Limb (tissue), 2 donors: ENCODE measurements around the gene IFT122.
"Not testable (repeated sequence)": the region's sequence is repeated elsewhere in the genome, so short reads cannot be mapped to it uniquely, and the experiment has no call there.

Experiments
- DNase-seq, 2 donors: peaks; one replicate each; pipeline ENCODE4 v3.0.0-alpha.2; 2016; ENCODE audit errors: extremely low spot score in 2 of 2

Gene IFT122

DNA sequence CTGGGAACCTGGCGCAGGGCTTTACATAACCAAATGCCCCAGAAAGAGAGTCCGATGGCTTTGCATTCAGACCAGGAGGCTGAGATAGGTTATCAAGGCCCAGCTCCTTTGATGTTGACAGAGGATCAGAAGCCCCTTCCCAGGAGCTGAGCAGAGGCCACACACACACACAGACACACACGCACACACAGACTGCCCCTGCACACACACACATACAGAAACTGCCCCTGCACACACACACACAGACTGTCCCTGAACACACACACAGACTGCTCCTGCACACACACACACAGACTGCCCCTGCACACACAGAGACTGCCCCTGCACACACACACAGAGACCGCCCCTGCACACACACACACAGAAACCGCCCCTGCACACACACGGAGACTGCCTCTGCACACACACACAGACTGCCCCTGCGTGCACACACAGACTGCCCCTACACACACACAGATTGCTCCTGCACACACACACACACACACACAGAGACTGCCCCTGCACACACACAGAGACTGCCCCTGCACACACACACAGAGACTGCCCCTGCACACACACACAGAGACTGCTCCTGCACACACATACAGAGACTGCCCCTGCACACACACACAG is 75.9 kb downstream of the IFT122 start:
- not testable (repeated sequence) for DNase-seq

DNA sequence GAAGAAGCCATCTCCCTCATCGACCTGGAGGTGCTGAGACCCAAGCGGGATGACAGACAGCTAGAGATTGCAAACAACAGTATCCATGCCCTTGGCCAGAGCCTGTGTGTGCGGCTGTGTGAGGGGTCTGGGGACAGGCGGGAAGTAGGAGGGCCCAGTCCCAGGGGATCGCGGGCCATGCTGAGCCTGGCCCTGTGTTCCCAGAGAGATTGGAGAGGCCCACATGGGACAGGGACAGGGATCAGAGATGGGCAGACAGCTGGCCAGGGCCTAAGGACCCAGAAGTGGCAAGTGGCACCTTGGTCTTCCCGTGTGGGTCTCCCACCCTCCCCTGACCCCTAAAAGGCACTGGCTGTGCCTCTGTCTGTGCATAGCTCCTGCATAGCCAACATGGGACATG is 77.5 kb downstream of the IFT122 start:
- DNase-seq = no peak

DNA sequence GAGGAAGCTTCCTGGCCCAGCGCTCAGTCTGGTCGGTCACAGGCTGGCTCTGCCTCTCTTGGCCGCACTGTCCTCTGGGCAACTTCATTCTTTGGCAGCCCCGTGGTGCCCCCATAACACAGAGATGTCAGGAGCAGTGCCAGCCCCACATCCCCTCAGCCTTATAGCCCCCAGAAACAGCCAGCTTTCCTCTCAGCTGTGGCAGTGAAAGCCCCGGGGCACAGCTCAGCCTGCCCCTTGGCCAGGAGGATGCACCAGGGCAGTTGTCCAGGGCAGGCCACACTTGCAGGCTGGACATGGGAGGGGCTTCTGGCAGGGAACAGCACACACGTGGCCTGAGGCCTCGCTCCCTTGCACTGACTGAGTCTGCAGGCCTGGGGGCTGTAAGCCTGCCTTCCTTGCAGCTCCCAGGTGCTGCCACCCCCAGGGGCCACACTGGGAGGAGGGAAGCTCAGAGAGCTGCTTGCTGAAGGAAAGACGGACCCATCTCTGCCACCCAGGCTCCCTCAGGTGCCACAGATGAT is 78.1 kb downstream of the IFT122 start:
- no peak for DNase-seq

DNA sequence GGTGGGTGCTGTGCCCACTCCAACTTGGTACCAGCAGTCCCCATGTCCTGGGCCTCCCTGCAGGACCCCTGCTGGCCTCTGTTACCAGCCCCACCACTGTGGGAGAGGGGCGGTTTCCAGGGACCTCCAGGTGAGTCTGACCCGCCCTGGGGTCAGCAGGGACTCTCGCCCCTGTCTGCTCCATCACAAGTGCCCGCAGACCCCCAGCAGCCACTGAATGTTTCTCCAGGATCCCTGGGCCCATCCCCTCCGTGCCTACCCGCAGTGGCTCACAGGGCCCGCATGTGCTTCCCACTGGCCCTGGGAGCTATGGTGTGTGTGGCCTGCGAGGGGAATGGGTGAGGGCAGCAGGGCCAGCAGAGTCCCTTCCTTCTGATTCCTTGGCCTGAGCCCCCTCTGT is 78.6 kb downstream of the IFT122 start:
- DNase-seq = no peak

DNA sequence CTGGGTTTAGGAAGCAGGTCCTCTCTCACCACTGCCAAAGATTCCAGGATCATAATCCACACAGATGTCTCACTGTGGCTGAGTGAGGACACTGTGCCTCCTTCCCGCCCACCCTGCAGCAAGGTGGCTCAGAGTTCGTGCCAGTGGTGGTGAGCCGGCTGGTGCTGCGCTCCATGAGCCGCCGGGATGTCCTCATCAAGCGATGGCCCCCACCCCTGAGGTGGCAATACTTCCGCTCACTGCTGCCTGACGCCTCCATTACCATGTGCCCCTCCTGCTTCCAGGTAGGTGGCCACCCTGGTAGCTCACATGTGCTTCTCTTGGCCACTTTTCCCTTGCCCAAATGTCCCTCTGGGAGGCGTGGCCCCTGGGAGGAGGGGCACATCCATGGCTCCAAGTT is 79.4 kb downstream of the IFT122 start:
- no peak for DNase-seq

DNA sequence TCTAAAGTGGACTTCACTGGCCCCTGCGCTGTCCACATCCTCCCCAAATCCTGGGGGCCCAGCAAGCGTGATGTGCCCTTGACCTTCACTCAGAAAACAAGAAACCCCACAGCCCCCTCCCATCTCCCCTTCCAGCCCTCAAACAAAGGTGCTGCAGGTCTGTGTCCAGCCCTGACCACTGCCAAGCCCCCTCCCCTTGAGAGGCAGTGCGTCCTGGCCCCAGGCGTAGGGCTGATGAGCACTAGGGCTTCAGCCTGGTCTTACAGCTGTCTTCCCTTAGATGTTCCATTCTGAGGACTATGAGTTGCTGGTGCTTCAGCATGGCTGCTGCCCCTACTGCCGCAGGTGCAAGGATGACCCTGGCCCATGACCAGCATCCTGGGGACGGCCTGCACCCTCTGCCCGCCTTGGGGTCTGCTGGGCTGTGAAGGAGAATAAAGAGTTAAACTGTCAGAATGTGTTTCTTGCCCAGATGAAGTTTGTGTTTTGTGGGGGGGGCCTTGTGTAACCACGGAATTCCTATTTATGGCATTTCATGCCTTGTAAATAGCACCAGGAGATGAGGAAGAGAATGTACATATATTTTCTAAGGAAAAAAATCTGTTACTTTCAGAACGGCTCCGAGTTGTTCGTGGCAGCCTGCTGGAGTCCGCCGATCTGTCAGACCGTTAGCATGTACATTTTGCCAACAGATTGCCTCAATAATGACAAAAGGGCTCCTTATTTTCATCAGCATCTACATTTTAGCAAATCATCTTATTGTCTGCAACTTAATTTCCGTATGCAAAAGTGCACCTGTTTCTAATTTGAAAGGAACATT is 80.1 kb downstream of the IFT122 start:
- DNase-seq = no peak

DNA sequence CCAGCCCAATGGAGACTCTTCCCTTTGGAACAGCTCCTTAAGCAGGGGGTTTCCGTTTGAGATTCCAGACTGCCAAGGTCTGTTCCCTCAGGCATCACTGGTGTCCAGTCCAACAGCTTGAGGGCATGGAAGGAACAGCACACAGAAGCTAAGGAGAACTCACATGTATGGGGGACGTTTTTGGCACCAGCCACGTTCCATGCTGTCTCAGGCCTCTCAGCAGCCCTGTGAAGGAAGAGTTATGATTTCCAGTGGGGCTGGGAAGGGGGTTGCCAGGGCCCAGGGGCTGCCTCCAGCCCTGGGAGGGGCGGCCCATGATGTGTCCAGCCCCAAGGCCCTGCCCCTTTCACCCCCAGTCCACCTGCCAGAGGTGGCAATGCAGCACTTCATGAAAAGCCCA is 80.9 kb downstream of the IFT122 start:
- no peak for DNase-seq

DNA sequence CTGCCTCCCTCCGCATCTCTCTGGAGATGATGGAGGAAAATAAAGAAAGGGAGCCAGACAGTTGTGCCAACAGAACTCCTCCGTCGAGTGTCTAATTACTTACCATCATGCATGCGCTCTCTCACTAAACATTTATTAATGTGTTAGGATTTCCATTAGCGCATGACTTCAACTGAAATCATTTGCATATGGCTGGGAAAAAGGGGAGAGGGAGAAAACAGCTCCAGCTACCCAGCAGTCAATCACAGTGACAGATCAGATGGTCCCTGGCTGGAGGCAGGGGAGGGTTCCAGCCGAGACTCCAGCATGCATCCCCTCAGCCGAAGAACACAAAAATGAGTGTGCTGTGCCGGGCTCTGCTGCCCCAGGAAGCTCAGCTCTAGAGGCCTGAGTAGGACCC is 81.6 kb downstream of the IFT122 start:
- DNase-seq = peak in 1 of 2 donors; percentile 39

DNA sequence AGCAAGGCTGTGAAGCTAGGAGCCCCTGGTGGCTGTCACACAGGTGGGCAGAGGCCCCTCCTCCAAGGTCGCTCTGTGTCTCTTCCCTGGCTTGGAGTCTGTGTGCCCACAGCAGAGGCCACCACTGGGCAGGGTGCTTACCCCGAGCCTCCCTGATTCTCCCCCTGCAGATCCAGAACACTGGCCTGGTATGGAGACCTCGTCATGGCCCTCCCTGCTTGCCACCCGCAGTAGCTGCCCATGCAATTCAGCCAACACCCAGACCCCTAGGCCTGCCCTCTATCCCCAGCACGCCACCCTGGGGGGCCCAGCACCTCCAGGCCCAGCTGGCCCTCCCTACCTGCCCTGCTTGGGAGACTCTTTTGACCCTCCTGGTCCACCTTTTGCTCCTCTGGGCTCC is 82.9 kb downstream of the IFT122 start:
- DNase-seq = no peak

DNA sequence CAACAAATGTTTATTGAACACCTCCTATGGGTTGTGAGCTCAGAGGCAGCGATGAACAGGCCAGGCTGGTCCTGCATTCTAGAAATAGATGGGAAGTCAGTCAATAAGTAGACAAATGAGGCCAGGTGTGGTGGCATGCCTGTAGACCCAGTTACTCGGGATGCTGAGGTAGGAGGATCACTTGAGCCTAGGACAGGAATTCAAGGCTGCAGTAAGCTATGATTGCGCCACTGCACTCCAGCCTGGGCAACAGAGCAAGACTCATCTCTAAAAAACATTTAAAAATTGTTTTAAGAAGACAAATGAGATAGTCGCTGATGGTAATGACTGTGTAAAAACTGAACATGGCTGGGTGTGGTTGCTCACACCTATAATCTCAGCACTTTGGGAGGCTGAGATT is 84.1 kb downstream of the IFT122 start:
- no peak for DNase-seq

DNA sequence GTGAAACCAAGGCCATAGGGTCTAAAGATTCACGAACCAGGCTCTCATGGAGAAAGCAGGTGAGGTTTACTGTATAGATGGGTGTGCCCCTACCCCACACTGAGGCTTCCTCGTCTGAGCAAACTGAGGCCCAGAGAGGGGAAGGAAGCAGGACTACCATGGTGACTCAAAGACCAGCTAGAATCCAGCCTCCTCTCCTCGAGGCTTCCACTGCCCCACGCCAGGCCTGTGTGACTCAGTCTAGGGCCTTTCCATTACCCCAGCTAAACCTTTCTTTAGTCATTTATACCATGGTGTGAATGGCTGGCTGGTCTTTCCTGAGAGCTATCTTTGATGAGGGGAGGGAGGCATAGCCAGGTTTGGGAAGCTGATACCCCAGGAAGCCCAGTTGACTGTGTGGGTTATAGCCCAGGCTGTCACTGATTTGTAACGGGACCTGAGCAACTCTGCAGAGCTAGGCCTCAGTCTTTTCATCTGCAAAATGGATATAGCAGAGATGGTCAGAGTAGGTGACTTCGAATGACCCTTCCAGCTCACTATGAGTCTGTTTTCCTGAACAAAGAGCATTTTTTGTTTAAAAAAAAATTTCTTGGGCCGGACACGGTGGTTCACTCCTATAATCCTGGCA is 85.4 kb downstream of the IFT122 start:
- no peak for DNase-seq

DNA sequence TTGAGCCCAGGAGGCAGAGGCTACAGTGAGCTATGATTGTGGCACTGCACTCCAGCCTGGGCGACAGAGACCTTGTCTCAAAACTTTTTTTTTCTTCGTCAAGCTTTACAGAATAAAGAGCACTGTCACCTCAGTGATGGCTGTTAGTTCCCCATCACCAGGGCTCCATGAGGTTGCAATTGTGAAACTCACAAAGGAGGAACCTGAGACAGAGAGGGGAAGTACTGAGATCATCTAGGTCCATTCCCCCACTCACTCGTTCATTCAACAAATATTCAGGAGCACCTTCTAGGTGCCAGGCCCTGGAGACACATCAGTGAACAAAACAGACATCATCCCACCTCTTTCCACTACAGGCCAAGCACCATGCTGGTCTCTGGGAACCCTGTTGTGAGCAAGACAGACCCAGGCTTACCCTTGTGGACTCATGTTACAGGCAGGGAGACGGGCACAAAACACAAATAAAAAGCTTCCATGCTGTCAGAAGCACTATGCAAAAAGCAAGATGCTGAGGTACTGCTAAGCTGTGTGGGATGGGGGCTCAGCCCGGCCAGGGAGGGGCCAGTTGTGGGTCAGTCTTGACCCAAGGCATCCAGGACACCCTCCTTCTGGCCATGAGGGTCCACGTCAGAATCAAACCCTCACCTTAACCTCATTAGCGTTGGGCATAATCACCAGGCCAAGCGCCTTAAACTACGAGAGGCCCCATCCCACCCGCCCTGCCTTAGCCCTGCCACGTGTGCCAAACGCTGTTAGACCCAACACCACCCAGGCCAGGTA is 86.3 kb downstream of the IFT122 start:
- no peak for DNase-seq

DNA sequence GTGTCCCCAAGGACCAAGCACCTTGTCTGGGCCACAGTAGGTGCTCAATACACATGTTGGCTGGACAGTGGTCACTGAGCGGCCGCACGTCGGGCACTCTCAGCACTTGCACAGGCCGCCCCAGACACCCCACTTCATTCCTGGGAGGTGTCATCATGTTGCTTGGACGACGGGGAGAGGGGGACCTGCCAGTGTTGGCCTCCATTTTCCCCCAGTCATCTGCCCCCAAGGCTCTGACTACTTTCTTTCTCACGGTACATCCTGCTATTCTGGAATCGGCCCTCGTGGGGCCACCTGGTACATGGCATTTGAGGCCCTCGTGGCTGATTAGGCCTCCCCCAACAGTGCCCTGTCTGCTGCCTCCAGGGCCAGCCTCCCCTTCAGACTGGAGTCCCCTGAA is 87.2 kb downstream of the IFT122 start:
- DNase-seq = no peak

DNA sequence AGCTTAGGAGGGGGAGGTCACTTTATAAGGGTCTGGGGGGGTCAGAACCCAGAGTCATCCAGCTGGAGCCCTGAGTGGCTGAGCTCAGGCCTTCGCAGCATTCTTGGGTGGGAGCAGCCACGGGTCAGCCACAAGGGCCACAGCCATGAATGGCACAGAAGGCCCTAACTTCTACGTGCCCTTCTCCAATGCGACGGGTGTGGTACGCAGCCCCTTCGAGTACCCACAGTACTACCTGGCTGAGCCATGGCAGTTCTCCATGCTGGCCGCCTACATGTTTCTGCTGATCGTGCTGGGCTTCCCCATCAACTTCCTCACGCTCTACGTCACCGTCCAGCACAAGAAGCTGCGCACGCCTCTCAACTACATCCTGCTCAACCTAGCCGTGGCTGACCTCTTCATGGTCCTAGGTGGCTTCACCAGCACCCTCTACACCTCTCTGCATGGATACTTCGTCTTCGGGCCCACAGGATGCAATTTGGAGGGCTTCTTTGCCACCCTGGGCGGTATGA is 88.6 kb downstream of the IFT122 start, which contains the start of gene RHO:
RHO (plus strand) TSS at position 51 of the 512 bp plus-strand sequence; CDS start at position 146, 95 bp downstream.
- DNase-seq = no peak

DNA sequence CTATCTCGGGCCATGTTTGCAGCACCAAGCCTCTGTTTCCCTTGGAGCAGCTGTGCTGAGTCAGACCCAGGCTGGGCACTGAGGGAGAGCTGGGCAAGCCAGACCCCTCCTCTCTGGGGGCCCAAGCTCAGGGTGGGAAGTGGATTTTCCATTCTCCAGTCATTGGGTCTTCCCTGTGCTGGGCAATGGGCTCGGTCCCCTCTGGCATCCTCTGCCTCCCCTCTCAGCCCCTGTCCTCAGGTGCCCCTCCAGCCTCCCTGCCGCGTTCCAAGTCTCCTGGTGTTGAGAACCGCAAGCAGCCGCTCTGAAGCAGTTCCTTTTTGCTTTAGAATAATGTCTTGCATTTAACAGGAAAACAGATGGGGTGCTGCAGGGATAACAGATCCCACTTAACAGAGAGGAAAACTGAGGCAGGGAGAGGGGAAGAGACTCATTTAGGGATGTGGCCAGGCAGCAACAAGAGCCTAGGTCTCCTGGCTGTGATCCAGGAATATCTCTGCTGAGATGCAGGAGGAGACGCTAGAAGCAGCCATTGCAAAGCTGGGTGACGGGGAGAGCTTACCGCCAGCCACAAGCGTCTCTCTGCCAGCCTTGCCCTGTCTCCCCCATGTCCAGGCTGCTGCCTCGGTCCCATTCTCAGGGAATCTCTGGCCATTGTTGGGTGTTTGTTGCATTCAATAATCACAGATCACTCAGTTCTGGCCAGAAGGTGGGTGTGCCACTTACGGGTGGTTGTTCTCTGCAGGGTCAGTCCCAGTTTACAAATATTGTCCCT is 89.6 kb downstream of the IFT122 start:
- no peak for DNase-seq

DNA sequence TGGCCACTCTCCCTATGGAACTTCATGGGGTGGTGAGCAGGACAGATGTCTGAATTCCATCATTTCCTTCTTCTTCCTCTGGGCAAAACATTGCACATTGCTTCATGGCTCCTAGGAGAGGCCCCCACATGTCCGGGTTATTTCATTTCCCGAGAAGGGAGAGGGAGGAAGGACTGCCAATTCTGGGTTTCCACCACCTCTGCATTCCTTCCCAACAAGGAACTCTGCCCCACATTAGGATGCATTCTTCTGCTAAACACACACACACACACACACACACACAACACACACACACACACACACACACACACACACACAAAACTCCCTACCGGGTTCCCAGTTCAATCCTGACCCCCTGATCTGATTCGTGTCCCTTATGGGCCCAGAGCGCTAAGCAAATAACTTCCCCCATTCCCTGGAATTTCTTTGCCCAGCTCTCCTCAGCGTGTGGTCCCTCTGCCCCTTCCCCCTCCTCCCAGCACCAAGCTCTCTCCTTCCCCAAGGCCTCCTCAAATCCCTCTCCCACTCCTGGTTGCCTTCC is 90.3 kb downstream of the IFT122 start:
- DNase-seq = peak in 1 of 2 donors; percentile 22

DNA sequence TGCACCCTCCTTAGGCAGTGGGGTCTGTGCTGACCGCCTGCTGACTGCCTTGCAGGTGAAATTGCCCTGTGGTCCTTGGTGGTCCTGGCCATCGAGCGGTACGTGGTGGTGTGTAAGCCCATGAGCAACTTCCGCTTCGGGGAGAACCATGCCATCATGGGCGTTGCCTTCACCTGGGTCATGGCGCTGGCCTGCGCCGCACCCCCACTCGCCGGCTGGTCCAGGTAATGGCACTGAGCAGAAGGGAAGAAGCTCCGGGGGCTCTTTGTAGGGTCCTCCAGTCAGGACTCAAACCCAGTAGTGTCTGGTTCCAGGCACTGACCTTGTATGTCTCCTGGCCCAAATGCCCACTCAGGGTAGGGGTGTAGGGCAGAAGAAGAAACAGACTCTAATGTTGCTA is 90.8 kb downstream of the IFT122 start:
- no peak for DNase-seq

DNA sequence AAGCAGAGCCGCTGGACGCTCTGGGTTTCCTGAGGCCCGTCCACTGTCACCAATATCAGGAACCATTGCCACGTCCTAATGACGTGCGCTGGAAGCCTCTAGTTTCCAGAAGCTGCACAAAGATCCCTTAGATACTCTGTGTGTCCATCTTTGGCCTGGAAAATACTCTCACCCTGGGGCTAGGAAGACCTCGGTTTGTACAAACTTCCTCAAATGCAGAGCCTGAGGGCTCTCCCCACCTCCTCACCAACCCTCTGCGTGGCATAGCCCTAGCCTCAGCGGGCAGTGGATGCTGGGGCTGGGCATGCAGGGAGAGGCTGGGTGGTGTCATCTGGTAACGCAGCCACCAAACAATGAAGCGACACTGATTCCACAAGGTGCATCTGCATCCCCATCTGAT is 91.7 kb downstream of the IFT122 start:
- DNase-seq = no peak

DNA sequence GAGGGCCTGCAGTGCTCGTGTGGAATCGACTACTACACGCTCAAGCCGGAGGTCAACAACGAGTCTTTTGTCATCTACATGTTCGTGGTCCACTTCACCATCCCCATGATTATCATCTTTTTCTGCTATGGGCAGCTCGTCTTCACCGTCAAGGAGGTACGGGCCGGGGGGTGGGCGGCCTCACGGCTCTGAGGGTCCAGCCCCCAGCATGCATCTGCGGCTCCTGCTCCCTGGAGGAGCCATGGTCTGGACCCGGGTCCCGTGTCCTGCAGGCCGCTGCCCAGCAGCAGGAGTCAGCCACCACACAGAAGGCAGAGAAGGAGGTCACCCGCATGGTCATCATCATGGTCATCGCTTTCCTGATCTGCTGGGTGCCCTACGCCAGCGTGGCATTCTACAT is 92.2 kb downstream of the IFT122 start:
- DNase-seq = no peak

DNA sequence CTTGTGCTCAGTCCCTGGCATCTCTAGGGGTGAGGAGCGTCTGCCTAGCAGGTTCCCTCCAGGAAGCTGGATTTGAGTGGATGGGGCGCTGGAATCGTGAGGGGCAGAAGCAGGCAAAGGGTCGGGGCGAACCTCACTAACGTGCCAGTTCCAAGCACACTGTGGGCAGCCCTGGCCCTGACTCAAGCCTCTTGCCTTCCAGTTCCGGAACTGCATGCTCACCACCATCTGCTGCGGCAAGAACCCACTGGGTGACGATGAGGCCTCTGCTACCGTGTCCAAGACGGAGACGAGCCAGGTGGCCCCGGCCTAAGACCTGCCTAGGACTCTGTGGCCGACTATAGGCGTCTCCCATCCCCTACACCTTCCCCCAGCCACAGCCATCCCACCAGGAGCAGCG is 93.4 kb downstream of the IFT122 start:
- no peak for DNase-seq
